H9 (cell line): ENCODE results near the gene C1orf185. TPM values are rescaled to one million over a fixed set of nuclear protein-coding genes. Genes with fewer than 3 reads are reported as not detected.

Source experiments
- DNase-seq: peaks from one replicate; pipeline ENCODE4 v3.0.0-alpha.2; 2017
- H2AFZ ChIP-seq: one replicate; pipeline ENCODE4 v1.6.1; 2013; ENCODE audit warnings: mild to moderate bottlenecking, low read length, control low read depth, moderate library complexity
- H2AK5ac ChIP-seq: 2 replicates; pipeline ENCODE4 v1.6.1; 2013; ENCODE audit warnings: low read length, control low read depth, mixed read lengths; ENCODE audit not compliant: insufficient read length
- H2BK120ac ChIP-seq: one replicate; pipeline ENCODE4 v1.6.1; 2013; ENCODE audit warnings: low read depth, mild to moderate bottlenecking, low read length, control low read depth, inconsistent platforms; ENCODE audit not compliant: poor library complexity, severe bottlenecking
- H2BK12ac ChIP-seq: 2 replicates; pipeline ENCODE4 v1.6.1; 2013; ENCODE audit warnings: low read length, control low read depth, mixed read lengths, low read depth; ENCODE audit not compliant: insufficient read length
- H2BK15ac ChIP-seq: 2 replicates; pipeline ENCODE4 v1.6.1; 2013; ENCODE audit warnings: low read depth, low read length, control low read depth
- H2BK20ac ChIP-seq: one replicate; pipeline ENCODE4 v1.6.1; 2013; ENCODE audit warnings: low read depth, mild to moderate bottlenecking, low read length, control low read depth, inconsistent platforms; ENCODE audit not compliant: poor library complexity, severe bottlenecking
- H2BK5ac ChIP-seq: 2 replicates; pipeline ENCODE4 v1.6.1; 2013; ENCODE audit warnings: low read length, control low read depth, mixed read lengths; ENCODE audit not compliant: insufficient read length
- H3K14ac ChIP-seq: 2 replicates; pipeline ENCODE4 v1.6.1; 2013; ENCODE audit warnings: low read length, control low read depth; ENCODE audit not compliant: insufficient read depth
- H3K18ac ChIP-seq: 2 replicates; pipeline ENCODE4 v1.6.1; 2013; ENCODE audit warnings: low read depth, mild to moderate bottlenecking, mixed read lengths, low read length, control low read depth; ENCODE audit not compliant: insufficient read length
- H3K23ac ChIP-seq: 2 replicates; pipeline ENCODE4 v1.6.1; 2013; ENCODE audit warnings: low read length, control low read depth, mixed read lengths, low read depth; ENCODE audit not compliant: insufficient read length
- H3K23me2 ChIP-seq: 2 replicates; pipeline ENCODE4 v1.6.1; 2013; ENCODE audit warnings: low read depth, mild to moderate bottlenecking, mixed read lengths, low read length, control low read depth; ENCODE audit not compliant: insufficient read length, poor library complexity, severe bottlenecking
- H3K27ac ChIP-seq: 2 replicates; pipeline ENCODE4 v1.5.1; 2013; ENCODE audit warnings: low read length, control low read depth, mixed read lengths, low read depth; ENCODE audit not compliant: insufficient read length
- H3K27me3 ChIP-seq: 2 replicates; pipeline ENCODE4 v1.6.1; 2013; ENCODE audit warnings: low read length, control low read depth, inconsistent platforms; ENCODE audit not compliant: insufficient read depth
- H3K4ac ChIP-seq: 2 replicates; pipeline ENCODE4 v1.6.1; 2013; ENCODE audit warnings: low read depth, mild to moderate bottlenecking, control low read depth, inconsistent platforms, low read length, moderate library complexity
- H3K4me1 ChIP-seq: 2 replicates; pipeline ENCODE4 v1.6.1; 2013; ENCODE audit warnings: low read length, control low read depth, inconsistent platforms; ENCODE audit not compliant: insufficient read depth
- H3K4me2 ChIP-seq: 2 replicates; pipeline ENCODE4 v1.6.1; 2013; ENCODE audit warnings: low read length, control low read depth, mixed read lengths; ENCODE audit not compliant: insufficient read length, insufficient read depth
- H3K56ac ChIP-seq: 2 replicates; pipeline ENCODE4 v1.6.1; 2013; ENCODE audit warnings: low read depth, mild to moderate bottlenecking, mixed read lengths, low read length, control low read depth; ENCODE audit not compliant: insufficient read length
- H3K79me1 ChIP-seq: 2 replicates; pipeline ENCODE4 v1.6.1; 2013; ENCODE audit warnings: low read depth, mild to moderate bottlenecking, moderate library complexity, low read length, control low read depth, inconsistent platforms; ENCODE audit not compliant: insufficient read depth, poor library complexity, severe bottlenecking
- H3K79me2 ChIP-seq: 2 replicates; pipeline ENCODE4 v1.6.1; 2013; ENCODE audit warnings: low read length, control low read depth, inconsistent platforms; ENCODE audit not compliant: insufficient read depth
- H3K9ac ChIP-seq: 2 replicates; pipeline ENCODE4 v1.6.1; 2013; ENCODE audit warnings: low read length, control low read depth, mixed read lengths; ENCODE audit not compliant: insufficient read length; ENCODE audit errors: extremely low read depth
- H3K9me3 ChIP-seq: one replicate; pipeline ENCODE4 v1.6.1; 2013; ENCODE audit warnings: low read depth, low read length, inconsistent platforms; ENCODE audit not compliant: control insufficient read depth
- H3T11ph ChIP-seq: one replicate; pipeline ENCODE4 v1.6.1; 2013; ENCODE audit warnings: mild to moderate bottlenecking, low read length, control low read depth, inconsistent platforms
- H4K20me1 ChIP-seq: one replicate; pipeline ENCODE4 v1.6.1; 2013; ENCODE audit not compliant: control insufficient read depth, insufficient read length, insufficient read depth
- H4K5ac ChIP-seq: 2 replicates; pipeline ENCODE4 v1.6.1; 2013; ENCODE audit warnings: low read depth, mild to moderate bottlenecking, mixed read lengths, low read length, control low read depth; ENCODE audit not compliant: insufficient read length
- H4K8ac ChIP-seq: replicated peaks from 2 replicates; pipeline ENCODE4 v1.6.1; 2013; ENCODE audit warnings: low read length, control low read depth, mixed read lengths, low read depth; ENCODE audit not compliant: insufficient read length
- H4K91ac ChIP-seq: 2 replicates; pipeline ENCODE4 v1.6.1; 2013; ENCODE audit warnings: low read depth, mild to moderate bottlenecking, moderate library complexity, mixed read lengths, low read length, control low read depth; ENCODE audit not compliant: insufficient read length
- H3K27ac Mint-ChIP-seq, 3 experiments: 2 replicates in 2 of 3; 3 replicates in 1 of 3; pipeline ENCODE4 v1.8.0; 2020 to 2021; ENCODE audit warnings: mixed read lengths in 3 of 3, mild to moderate bottlenecking in 1 of 3, moderate library complexity in 1 of 3
- H3K27me3 Mint-ChIP-seq: 2 replicates; pipeline ENCODE4 v1.8.0; 2021; ENCODE audit warnings: low read depth, mild to moderate bottlenecking, moderate library complexity, mixed read lengths
- H3K36me3 Mint-ChIP-seq, 3 experiments: 2 replicates in 2 of 3; 3 replicates in 1 of 3; pipeline ENCODE4 v1.8.0; 2020 to 2021; ENCODE audit warnings: low read depth in 3 of 3, mixed read lengths in 3 of 3; ENCODE audit not compliant: insufficient read depth in 1 of 3
- H3K4me1 Mint-ChIP-seq, 2 experiments: 2 replicates each; pipeline ENCODE4 v1.8.0; 2020; ENCODE audit warnings: mixed read lengths in 2 of 2
- H3K4me3 Mint-ChIP-seq, 2 experiments: 2 replicates in 1 of 2; 3 replicates in 1 of 2; pipeline ENCODE4 v1.8.0; 2020 to 2021; ENCODE audit warnings: mild to moderate bottlenecking in 2 of 2, mixed read lengths in 2 of 2, moderate library complexity in 1 of 2
- H3K9me3 Mint-ChIP-seq, 2 experiments: 2 replicates in 1 of 2; 3 replicates in 1 of 2; pipeline ENCODE4 v1.8.0; 2020; ENCODE audit warnings: mild to moderate bottlenecking in 2 of 2, mixed read lengths in 2 of 2, moderate library complexity in 1 of 2
- total RNA-seq: library from RNA; stranded (reverse); gene quantifications from 2 replicates; pipeline ENCODE4 v1.2.1, GENCODE V29; 2021
- TF ChIP-seq, protein P1 (sequence below): fragments of 200-600 bp; sonication (generic); conservative IDR thresholded peaks from 3 replicates; pipeline ENCODE4 v1.8.0; 2021; ENCODE audit warnings: antibody characterized with exemption, mild to moderate bottlenecking

C1orf185 gene
- total RNA-seq, 1 experiment from 2014 or later, result not detected

DNA sequence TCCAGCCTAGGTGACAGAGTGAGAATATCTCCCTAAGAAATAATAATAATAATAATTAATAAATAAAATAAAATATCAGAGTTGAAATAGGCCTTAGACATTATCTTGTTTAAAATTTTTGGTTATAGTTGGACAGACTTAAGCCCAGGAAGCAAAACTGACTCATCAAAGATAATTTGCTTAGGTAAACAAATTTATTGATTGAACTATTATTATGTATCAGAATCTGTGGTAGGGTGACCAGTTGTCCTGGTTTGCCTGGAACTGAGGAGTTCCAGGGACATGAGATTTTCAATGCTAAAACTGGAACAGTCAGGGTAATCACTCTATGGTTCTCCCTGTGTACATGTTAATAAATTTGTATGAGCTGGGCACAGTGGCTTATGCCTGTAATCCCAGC is 86.2 kb downstream of the C1orf185 start:
- no peak overlapping the region for H2AFZ ChIP-seq
- H4K5ac ChIP-seq, result no peak overlapping the region
- H3K4me1 ChIP-seq, result no peaks in the 10 kb centered on the region
- H2BK12ac ChIP-seq, result no peak overlapping the region
- Mint-ChIP-seq H3K36me3 (no peaks in the 10 kb centered on the region), H3K27ac (no peak overlapping the region), H3K4me3 (no peak overlapping the region), H3K27me3 (no peaks in the 10 kb centered on the region), H3K9me3 (no peaks in the 10 kb centered on the region), H3K4me1 (no peaks in the 10 kb centered on the region)
- H3K27ac ChIP-seq, result no peak overlapping the region
- no peak overlapping the region for H3K14ac ChIP-seq
- H4K91ac ChIP-seq, result no peak overlapping the region
- no peaks in the 10 kb centered on the region for H3K27me3 ChIP-seq
- no peak overlapping the region for H3K4ac ChIP-seq
- DNase-seq, result no peak
- H4K8ac ChIP-seq, result no peak overlapping the region
- H2AK5ac ChIP-seq, result no peak overlapping the region
- H3T11ph ChIP-seq, result no peak overlapping the region
- H3K79me2 ChIP-seq, result no peaks in the 10 kb centered on the region
- H2BK15ac ChIP-seq, result no peak overlapping the region
- H3K23me2 ChIP-seq, result no peaks in the 10 kb centered on the region
- H3K56ac ChIP-seq, result no peak overlapping the region
- no peaks in the 10 kb centered on the region for H3K79me1 ChIP-seq
- H2BK20ac ChIP-seq, result no peak overlapping the region
- TF ChIP-seq, protein P1, sequence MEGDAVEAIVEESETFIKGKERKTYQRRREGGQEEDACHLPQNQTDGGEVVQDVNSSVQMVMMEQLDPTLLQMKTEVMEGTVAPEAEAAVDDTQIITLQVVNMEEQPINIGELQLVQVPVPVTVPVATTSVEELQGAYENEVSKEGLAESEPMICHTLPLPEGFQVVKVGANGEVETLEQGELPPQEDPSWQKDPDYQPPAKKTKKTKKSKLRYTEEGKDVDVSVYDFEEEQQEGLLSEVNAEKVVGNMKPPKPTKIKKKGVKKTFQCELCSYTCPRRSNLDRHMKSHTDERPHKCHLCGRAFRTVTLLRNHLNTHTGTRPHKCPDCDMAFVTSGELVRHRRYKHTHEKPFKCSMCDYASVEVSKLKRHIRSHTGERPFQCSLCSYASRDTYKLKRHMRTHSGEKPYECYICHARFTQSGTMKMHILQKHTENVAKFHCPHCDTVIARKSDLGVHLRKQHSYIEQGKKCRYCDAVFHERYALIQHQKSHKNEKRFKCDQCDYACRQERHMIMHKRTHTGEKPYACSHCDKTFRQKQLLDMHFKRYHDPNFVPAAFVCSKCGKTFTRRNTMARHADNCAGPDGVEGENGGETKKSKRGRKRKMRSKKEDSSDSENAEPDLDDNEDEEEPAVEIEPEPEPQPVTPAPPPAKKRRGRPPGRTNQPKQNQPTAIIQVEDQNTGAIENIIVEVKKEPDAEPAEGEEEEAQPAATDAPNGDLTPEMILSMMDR, result no peak
- no peak overlapping the region for H3K23ac ChIP-seq
- no peak overlapping the region for H3K9ac ChIP-seq
- no peak overlapping the region for H2BK120ac ChIP-seq
- H4K20me1 ChIP-seq, result no peaks in the 10 kb centered on the region
- H3K18ac ChIP-seq, result no peak overlapping the region
- H3K4me2 ChIP-seq, result no peak overlapping the region
- H2BK5ac ChIP-seq, result no peak overlapping the region
- H3K9me3 ChIP-seq, result no peaks in the 10 kb centered on the region
